B cell (primary cell): Measurements from ENCODE around the gene TSPAN32. TPM values are rescaled to one million over a fixed set of nuclear protein-coding genes. Genes with fewer than 3 reads are reported as not detected.

Source experiments
- ATAC-seq: fragments of 200-7000 bp; cut with Tn5 transposase; one replicate; pipeline ENCODE4 v1.10.0; 2021; ENCODE audit warnings: low read depth, mild to moderate bottlenecking, moderate number of reproducible peaks, moderate library complexity
- CTCF ChIA-PET: fragments of 350-600 bp; sonication (Branson Sonifier 250); formaldehyde crosslinking; loops from one replicate; lab custom pipeline; 2021; ENCODE audit warnings: antibody characterized with exemption, inconsistent platforms; lab: Charles Lee
- POLR2A ChIA-PET: fragments of 350-600 bp; sonication (Branson Sonifier 250); formaldehyde crosslinking; loops from one replicate; lab custom pipeline; 2021; ENCODE audit warnings: antibody characterized with exemption; lab: Charles Lee
- DNase-seq: peaks from one replicate; pipeline ENCODE4 v3.0.0; 2013
- H2AFZ ChIP-seq: 2 replicates; pipeline ENCODE4 v1.6.1; 2012; ENCODE audit warnings: mild to moderate bottlenecking, low read depth, low read length; ENCODE audit not compliant: insufficient read depth, poor library complexity, severe bottlenecking
- H3K27ac ChIP-seq, 2 donors: 1 replicate in 1 of 2; 2 replicates in 1 of 2; pipeline ENCODE4 v1.5.1; 2012 to 2013; ENCODE audit warnings: low read length in 2 of 2, mild to moderate bottlenecking in 2 of 2, moderate library complexity in 1 of 2
- H3K27me3 ChIP-seq, 4 experiments: fragments of 200-600 bp in 1 of 4; sonication (generic) in 1 of 4; replicated peaks in 1 of 4; 1 replicate in 2 of 4; 2 replicates in 2 of 4; pipeline versions ENCODE4 v1.6.1 to v1.7.0; 2013 to 2016; ENCODE audit warnings: low read length in 3 of 4, mild to moderate bottlenecking in 2 of 4, mixed read lengths in 1 of 4, moderate library complexity in 1 of 4; ENCODE audit not compliant: insufficient read depth in 4 of 4, control insufficient read depth in 3 of 4; ENCODE audit errors: control extremely low read depth in 1 of 4
- H3K36me3 ChIP-seq, 2 experiments: replicated peaks in 1 of 2; 1 replicate in 1 of 2; 2 replicates in 1 of 2; pipeline versions ENCODE4 v1.6.1 to v1.7.1; 2013; ENCODE audit warnings: low read length in 1 of 2; ENCODE audit not compliant: insufficient read depth in 2 of 2, control insufficient read depth in 1 of 2; ENCODE audit errors: control extremely low read depth in 1 of 2, extremely low read depth in 1 of 2
- H3K4me1 ChIP-seq, 2 donors: fragments of 200-600 bp in 1 of 2; sonication (generic) in 1 of 2; 1 replicate in 1 of 2; 2 replicates in 1 of 2; pipeline versions ENCODE4 v1.5.1 to v1.6.1; 2013 to 2017; ENCODE audit warnings: low read length in 2 of 2; ENCODE audit not compliant: control insufficient read depth in 2 of 2, insufficient read depth in 2 of 2
- H3K4me2 ChIP-seq: replicated peaks from 2 replicates; pipeline ENCODE3; 2012; ENCODE audit warnings: mild to moderate bottlenecking, low read depth, low read length; ENCODE audit not compliant: poor library complexity, severe bottlenecking
- H3K4me3 ChIP-seq, 5 experiments: fragments of 200-600 bp in 1 of 5; sonication (generic) in 1 of 5; 1 replicate in 3 of 5; 2 replicates in 2 of 5; pipeline versions ENCODE4 v1.5.1 to v1.7.0; 2011 to 2016; ENCODE audit warnings: low read length in 4 of 5, mild to moderate bottlenecking in 4 of 5, low read depth in 2 of 5, control low read depth in 1 of 5, moderate library complexity in 1 of 5; ENCODE audit not compliant: insufficient read depth in 1 of 5; ENCODE audit errors: control extremely low read depth in 1 of 5, extremely low read depth in 1 of 5
- H3K79me2 ChIP-seq: fragments of 200-600 bp; sonication (generic); one replicate; pipeline ENCODE4 v1.6.0; 2016; ENCODE audit warnings: low read length; ENCODE audit not compliant: control insufficient read depth, insufficient read depth
- H3K9ac ChIP-seq: fragments of 200-600 bp; sonication (generic); 2 replicates; pipeline ENCODE4 v1.6.1; 2017; ENCODE audit warnings: mild to moderate bottlenecking, low read length, moderate library complexity
- H3K9me3 ChIP-seq, 3 donors: one replicate each; pipeline versions ENCODE4 v1.6.1 to v1.7.1; 2013; ENCODE audit warnings: low read length in 2 of 3; ENCODE audit not compliant: control insufficient read depth in 2 of 3, insufficient read depth in 1 of 3; ENCODE audit errors: control extremely low read depth in 1 of 3
- H4K20me1 ChIP-seq: 2 replicates; pipeline ENCODE4 v1.6.0; 2012; ENCODE audit warnings: mild to moderate bottlenecking, low read length; ENCODE audit not compliant: insufficient read depth, control insufficient read depth, poor library complexity, severe bottlenecking
- H3K27ac Mint-ChIP-seq: one replicate; pipeline ENCODE4 v1.8.0; 2021; ENCODE audit warnings: mixed read lengths
- H3K27me3 Mint-ChIP-seq: one replicate; pipeline ENCODE4 v1.8.0; 2021; ENCODE audit warnings: mixed read lengths
- H3K4me1 Mint-ChIP-seq: one replicate; pipeline ENCODE4 v1.8.0; 2021; ENCODE audit warnings: mixed read lengths
- H3K4me3 Mint-ChIP-seq: one replicate; pipeline ENCODE4 v1.8.0; 2021; ENCODE audit warnings: mixed read lengths
- H3K9me3 Mint-ChIP-seq: one replicate; pipeline ENCODE4 v1.8.0; 2022; ENCODE audit warnings: mixed read lengths; ENCODE audit not compliant: insufficient read depth
- EZH2 ChIP-seq: IDR thresholded peaks from 2 replicates; pipeline ENCODE4 v1.6.1; 2012; ENCODE audit warnings: borderline replicate concordance, low read depth, mild to moderate bottlenecking, moderate library complexity, low read length; ENCODE audit not compliant: insufficient read depth, poor library complexity, severe bottlenecking
- WGBS: methylation state at CpG from one replicate; pipeline ENCODE4 v1.1.5; 2013; ENCODE audit warnings: missing lambda C conversion rate; ENCODE audit not compliant: insufficient coverage; 5-methylcytosine and 5-hydroxymethylcytosine counted together
- intact Hi-C: fragments of 100-400 bp; cut with micrococcal nuclease; formaldehyde crosslinking; loops from one replicate; pipeline ENCODE4 v1.10.0; 2022
- polyA plus RNA-seq: library from polyadenylated mRNA; depleted of rRNA; stranded (reverse); fragments of >200 nt; gene quantifications from 2 replicates; pipeline ENCODE4 v1.2.3, GENCODE V29; 2012
- total RNA-seq, 2 donors: library from RNA; stranded (reverse); fragments of 120-200 nt in 1 of 2; gene quantifications; 1 replicate in 1 of 2; 2 replicates in 1 of 2; pipeline versions ENCODE4 v1.2.3 to v1.2.4, GENCODE V29; 2013 to 2022
- TF ChIP-seq, protein P1 (sequence below): fragments of 200-600 bp; IDR thresholded peaks from one replicate; pipeline ENCODE4 v1.8.0; 2022; ENCODE audit warnings: antibody characterized with exemption, mild to moderate bottlenecking

TSPAN32 gene
- total and polyA plus RNA-seq, 2 donors (not counting 1 experiment from before 2014, with no cell fraction given): 22.2 to 75.9 TPM

GRCh38 chr11:2366733-2367132 lies 64.9 kb downstream of the TSPAN32 start:
- no peak overlapping the region for H3K27ac Mint-ChIP-seq
- no peaks in the 10 kb centered on the region for H4K20me1 ChIP-seq
- no peak overlapping the region for H3K4me2 ChIP-seq
- no peak overlapping the region for H3K4me3 Mint-ChIP-seq
- ChIA-PET CTCF (interaction anchor here (1.2 to 1.5 kb wide), 2 partner anchors 61 to 62 kb away, joined by 3 to 4 read pairs; no protein-coding TSS in a partner anchor), POLR2A (no interaction called here)
- no peaks in the 10 kb centered on the region for H3K36me3 ChIP-seq
- TF ChIP-seq, protein P1, sequence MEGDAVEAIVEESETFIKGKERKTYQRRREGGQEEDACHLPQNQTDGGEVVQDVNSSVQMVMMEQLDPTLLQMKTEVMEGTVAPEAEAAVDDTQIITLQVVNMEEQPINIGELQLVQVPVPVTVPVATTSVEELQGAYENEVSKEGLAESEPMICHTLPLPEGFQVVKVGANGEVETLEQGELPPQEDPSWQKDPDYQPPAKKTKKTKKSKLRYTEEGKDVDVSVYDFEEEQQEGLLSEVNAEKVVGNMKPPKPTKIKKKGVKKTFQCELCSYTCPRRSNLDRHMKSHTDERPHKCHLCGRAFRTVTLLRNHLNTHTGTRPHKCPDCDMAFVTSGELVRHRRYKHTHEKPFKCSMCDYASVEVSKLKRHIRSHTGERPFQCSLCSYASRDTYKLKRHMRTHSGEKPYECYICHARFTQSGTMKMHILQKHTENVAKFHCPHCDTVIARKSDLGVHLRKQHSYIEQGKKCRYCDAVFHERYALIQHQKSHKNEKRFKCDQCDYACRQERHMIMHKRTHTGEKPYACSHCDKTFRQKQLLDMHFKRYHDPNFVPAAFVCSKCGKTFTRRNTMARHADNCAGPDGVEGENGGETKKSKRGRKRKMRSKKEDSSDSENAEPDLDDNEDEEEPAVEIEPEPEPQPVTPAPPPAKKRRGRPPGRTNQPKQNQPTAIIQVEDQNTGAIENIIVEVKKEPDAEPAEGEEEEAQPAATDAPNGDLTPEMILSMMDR: no peak
- TF ChIP-seq EZH2: no peak
- WGBS: 93% methylated on average over 7 of the region's 7 CpGs
- H3K9me3 ChIP-seq: no peaks in the 10 kb centered on the region
- peaks cover 2% of the 10 kb centered on the region for H3K4me1 Mint-ChIP-seq
- H3K4me1 ChIP-seq: no peaks in the 10 kb centered on the region
- no peak overlapping the region for H3K9ac ChIP-seq
- no peaks in the 10 kb centered on the region for H3K27me3 Mint-ChIP-seq
- no peak overlapping the region for H3K27ac ChIP-seq
- ATAC-seq (no peak), DNase-seq (no peak)
- H3K4me3 ChIP-seq: no peak overlapping the region
- H3K79me2 ChIP-seq: no peaks in the 10 kb centered on the region
- no peaks in the 10 kb centered on the region for H3K27me3 ChIP-seq
- H2AFZ ChIP-seq: no peak overlapping the region
- intact Hi-C loops: no loop called here
- H3K9me3 Mint-ChIP-seq: no peaks in the 10 kb centered on the region

DNA sequence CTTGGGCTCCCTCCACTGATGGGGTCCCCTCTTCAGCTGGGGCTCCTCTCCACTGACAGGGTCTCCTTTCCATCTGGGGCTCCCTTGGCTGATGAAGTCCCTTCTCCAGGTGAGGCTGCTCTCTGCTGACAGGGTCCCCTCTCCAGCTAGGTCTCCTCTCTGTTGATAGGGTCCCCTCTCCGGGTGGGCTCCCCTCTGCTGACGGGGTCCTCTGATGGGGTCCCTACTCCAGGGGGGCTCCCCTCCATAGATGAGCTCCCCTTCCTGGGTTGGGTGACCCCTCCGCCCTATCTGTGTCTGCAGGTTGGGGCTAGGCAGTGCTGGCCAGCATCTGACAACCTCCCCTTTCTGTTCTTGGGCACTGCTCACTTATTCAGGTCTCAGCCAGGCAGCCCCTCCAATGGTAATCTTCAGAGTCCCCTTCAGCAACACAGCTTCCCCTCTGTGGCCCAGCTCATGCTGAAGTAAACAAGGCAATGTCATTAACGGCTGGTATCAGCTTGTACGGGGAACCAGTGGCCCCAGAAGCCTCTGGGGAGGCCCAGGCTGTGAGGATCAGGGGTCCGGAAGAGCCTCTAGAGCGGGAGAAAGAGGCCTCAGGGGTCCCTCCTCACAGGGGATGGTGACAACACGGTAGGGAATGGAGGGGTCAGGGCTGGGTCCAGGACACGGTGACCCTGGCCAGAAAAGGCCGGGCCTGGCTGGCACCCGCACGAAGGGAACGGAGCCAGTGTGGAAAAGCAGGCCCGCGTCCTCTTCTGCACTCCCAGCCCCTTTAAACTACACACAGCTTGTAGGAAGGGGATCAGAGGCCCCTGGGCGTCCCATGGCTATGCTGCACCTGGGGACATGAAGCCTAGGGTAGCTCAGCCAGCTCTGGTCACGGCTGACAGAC lies 65.7 kb downstream of the TSPAN32 start:
- H3K9me3 Mint-ChIP-seq: no peaks in the 10 kb centered on the region
- H4K20me1 ChIP-seq: no peaks in the 10 kb centered on the region
- WGBS: 69% methylated on average over 17 of the region's 17 CpGs
- H3K27me3 ChIP-seq: no peaks in the 10 kb centered on the region
- H3K36me3 ChIP-seq: no peaks in the 10 kb centered on the region
- intact Hi-C loops: no loop called here
- H3K4me1 ChIP-seq: no peaks in the 10 kb centered on the region
- no peaks in the 10 kb centered on the region for H3K27me3 Mint-ChIP-seq
- ATAC-seq (no peak), DNase-seq (no peak)
- H3K9me3 ChIP-seq: no peaks in the 10 kb centered on the region
- no peak overlapping the region for H3K4me3 Mint-ChIP-seq
- no peak overlapping the region for H2AFZ ChIP-seq
- peaks cover 2% of the 10 kb centered on the region for H3K4me1 Mint-ChIP-seq
- ChIA-PET POLR2A (interaction anchor here (0.7 kb wide), 1 partner anchor 97 kb away, joined by 4 read pairs; no protein-coding TSS in a partner anchor), CTCF (interaction anchor here (0.6 to 1.5 kb wide), 3 partner anchors 62 to 535 kb away, joined by 3 to 4 read pairs (median 3); no protein-coding TSS in a partner anchor)
- H3K4me3 ChIP-seq: no peak overlapping the region
- no peak overlapping the region for H3K4me2 ChIP-seq
- TF ChIP-seq, protein P1: no peak
- no peak for TF ChIP-seq EZH2
- H3K27ac Mint-ChIP-seq: no peak overlapping the region
- no peaks in the 10 kb centered on the region for H3K79me2 ChIP-seq
- no peak overlapping the region for H3K9ac ChIP-seq
- no peak overlapping the region for H3K27ac ChIP-seq
